ENCODE results near the gene MYO7B.

DNA sequence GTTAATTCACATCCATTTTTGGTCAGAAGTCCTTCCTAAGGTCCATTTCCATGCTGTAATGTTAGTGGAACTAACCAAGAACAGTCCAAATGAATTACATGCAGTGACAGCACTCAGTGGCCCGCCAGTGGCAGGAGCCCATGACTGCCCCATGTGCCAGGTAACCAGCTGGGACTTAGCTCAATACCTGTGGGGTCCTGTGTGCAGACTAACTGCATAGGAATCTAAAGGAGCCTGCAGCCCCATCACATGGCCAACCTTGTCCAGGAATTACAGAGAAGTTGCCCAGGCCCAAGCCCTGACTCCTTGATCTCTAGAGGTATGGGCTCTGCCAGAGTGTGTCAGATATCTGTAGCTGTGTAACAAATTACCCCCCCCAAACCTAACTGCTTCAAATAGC, 75.1 kb downstream of the MYO7B start:
- TF ChIP-seq, protein P1, sequence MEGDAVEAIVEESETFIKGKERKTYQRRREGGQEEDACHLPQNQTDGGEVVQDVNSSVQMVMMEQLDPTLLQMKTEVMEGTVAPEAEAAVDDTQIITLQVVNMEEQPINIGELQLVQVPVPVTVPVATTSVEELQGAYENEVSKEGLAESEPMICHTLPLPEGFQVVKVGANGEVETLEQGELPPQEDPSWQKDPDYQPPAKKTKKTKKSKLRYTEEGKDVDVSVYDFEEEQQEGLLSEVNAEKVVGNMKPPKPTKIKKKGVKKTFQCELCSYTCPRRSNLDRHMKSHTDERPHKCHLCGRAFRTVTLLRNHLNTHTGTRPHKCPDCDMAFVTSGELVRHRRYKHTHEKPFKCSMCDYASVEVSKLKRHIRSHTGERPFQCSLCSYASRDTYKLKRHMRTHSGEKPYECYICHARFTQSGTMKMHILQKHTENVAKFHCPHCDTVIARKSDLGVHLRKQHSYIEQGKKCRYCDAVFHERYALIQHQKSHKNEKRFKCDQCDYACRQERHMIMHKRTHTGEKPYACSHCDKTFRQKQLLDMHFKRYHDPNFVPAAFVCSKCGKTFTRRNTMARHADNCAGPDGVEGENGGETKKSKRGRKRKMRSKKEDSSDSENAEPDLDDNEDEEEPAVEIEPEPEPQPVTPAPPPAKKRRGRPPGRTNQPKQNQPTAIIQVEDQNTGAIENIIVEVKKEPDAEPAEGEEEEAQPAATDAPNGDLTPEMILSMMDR (conservative IDR thresholded peaks at IDR 0.05; ENCODE audit: low read depth, low read length): no peak
- TF ChIP-seq EZH2 (IDR thresholded peaks at IDR 0.05; ENCODE audit: low read length, unreplicated experiment): no peak
